Esophagus muscularis mucosa (tissue), 4 donors: ENCODE measurements around the gene ATXN10. TPM values are rescaled to one million over a fixed set of nuclear protein-coding genes. Genes with fewer than 3 reads are reported as not detected.
"Not testable (repeated sequence)": the region's sequence is repeated elsewhere in the genome, so short reads cannot be mapped to it uniquely, and the experiment has no call there.

Source experiments
- DNase-seq: peaks from one replicate; pipeline ENCODE4 v3.0.0-alpha.2; 2017; ENCODE audit errors: extremely low spot score
- H3K27ac ChIP-seq, 4 donors: fragments of 200-600 bp; sonication (generic); replicated peaks in 1 of 4; 1 replicate in 3 of 4; 2 replicates in 1 of 4; pipeline ENCODE4 v1.5.1; 2016 to 2019; ENCODE audit warnings: mild to moderate bottlenecking in 1 of 4
- H3K27me3 ChIP-seq, 4 donors: fragments of 200-600 bp; sonication (generic); one replicate each; pipeline versions ENCODE4 v1.5.1 to v1.6.0; 2016 to 2019
- H3K36me3 ChIP-seq, 4 donors: fragments of 200-600 bp; sonication (generic); one replicate each; pipeline ENCODE4 v1.5.1; 2016 to 2019
- H3K4me1 ChIP-seq, 4 donors: fragments of 200-600 bp; sonication (generic); one replicate each; pipeline ENCODE4 v1.5.1; 2016 to 2019
- H3K4me3 ChIP-seq, 4 donors: fragments of 200-600 bp; sonication (generic); 1 replicate in 2 of 4; 2 replicates in 2 of 4; pipeline ENCODE4 v1.5.1; 2016 to 2019; ENCODE audit warnings: mild to moderate bottlenecking in 4 of 4, moderate library complexity in 1 of 4
- H3K9me3 ChIP-seq, 4 donors: fragments of 200-600 bp; sonication (generic); 1 replicate in 3 of 4; 2 replicates in 1 of 4; pipeline ENCODE4 v1.5.1; 2016 to 2019
- EP300 ChIP-seq: sonication (generic); formaldehyde crosslinking; IDR thresholded peaks from one replicate; pipeline ENCODE4 v1.6.1; 2017; ENCODE audit warnings: antibody characterized with exemption
- POLR2A ChIP-seq: fragments of 450-650 bp; IDR thresholded peaks from one replicate; pipeline ENCODE4 v1.6.1; 2017; ENCODE audit warnings: antibody characterized with exemption, moderate library complexity, mild to moderate bottlenecking, low read depth
- POLR2AphosphoS5 ChIP-seq, 2 donors: sonication (generic); formaldehyde crosslinking; IDR thresholded peaks; one replicate each; pipeline ENCODE4 v1.6.1; 2017; ENCODE audit warnings: antibody characterized with exemption in 2 of 2
- WGBS: methylation state at CpG from one replicate; pipeline ENCODE4 v1.1.5; 2018; 5-methylcytosine and 5-hydroxymethylcytosine counted together
- intact Hi-C: fragments of 100-400 bp; cut with DNase I; formaldehyde crosslinking; loops from one replicate; pipeline ENCODE4 v1.15.1; 2023
- total RNA-seq, 4 donors: library from RNA; depleted of rRNA; stranded (reverse); fragments of >200 nt; gene quantifications; one replicate each; pipeline versions ENCODE4 v1.1.0 to v1.2.1, GENCODE V29; 2016
- TF ChIP-seq, protein P1 (sequence below), 3 experiments: fragments of 200-600 bp in 2 of 3; fragments of 450-650 bp in 1 of 3; sonication (generic) in 2 of 3; IDR thresholded peaks; one replicate each; pipeline ENCODE4 v1.5.1; 2017 to 2019; ENCODE audit warnings: antibody characterized with exemption in 3 of 3, mild to moderate bottlenecking in 2 of 3, moderate library complexity in 1 of 3

Gene ATXN10
- total RNA-seq, 4 donors from 2014 or later: 67.5 to 126 (median 91.2) TPM

- TF ChIP-seq POLR2AphosphoS5 (IDR thresholded peaks at IDR 0.05) (no peak), POLR2A (no peak), EP300 (no peak)
- TF ChIP-seq, protein P1, sequence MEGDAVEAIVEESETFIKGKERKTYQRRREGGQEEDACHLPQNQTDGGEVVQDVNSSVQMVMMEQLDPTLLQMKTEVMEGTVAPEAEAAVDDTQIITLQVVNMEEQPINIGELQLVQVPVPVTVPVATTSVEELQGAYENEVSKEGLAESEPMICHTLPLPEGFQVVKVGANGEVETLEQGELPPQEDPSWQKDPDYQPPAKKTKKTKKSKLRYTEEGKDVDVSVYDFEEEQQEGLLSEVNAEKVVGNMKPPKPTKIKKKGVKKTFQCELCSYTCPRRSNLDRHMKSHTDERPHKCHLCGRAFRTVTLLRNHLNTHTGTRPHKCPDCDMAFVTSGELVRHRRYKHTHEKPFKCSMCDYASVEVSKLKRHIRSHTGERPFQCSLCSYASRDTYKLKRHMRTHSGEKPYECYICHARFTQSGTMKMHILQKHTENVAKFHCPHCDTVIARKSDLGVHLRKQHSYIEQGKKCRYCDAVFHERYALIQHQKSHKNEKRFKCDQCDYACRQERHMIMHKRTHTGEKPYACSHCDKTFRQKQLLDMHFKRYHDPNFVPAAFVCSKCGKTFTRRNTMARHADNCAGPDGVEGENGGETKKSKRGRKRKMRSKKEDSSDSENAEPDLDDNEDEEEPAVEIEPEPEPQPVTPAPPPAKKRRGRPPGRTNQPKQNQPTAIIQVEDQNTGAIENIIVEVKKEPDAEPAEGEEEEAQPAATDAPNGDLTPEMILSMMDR (IDR thresholded peaks at IDR 0.05): no peak
- 50% methylated on average over 5 of the region's 5 CpGs for WGBS
- H3K27ac ChIP-seq: no peak overlapping the region
- H3K4me1 ChIP-seq: peaks cover 19 to 81% (median 75%) of the 10 kb centered on the region in 4 donors
- no peak for DNase-seq
- H3K4me3 ChIP-seq: no peak overlapping the region
- intact Hi-C loops: no loop called here
- no peaks in the 10 kb centered on the region for H3K27me3 ChIP-seq
- H3K9me3 ChIP-seq: no peaks in the 10 kb centered on the region
- no peaks in the 10 kb centered on the region for H3K36me3 ChIP-seq
Measured at GRCh38 chr22:45680932-45681700, 9.5 kb downstream of the ATXN10 start.

DNA sequence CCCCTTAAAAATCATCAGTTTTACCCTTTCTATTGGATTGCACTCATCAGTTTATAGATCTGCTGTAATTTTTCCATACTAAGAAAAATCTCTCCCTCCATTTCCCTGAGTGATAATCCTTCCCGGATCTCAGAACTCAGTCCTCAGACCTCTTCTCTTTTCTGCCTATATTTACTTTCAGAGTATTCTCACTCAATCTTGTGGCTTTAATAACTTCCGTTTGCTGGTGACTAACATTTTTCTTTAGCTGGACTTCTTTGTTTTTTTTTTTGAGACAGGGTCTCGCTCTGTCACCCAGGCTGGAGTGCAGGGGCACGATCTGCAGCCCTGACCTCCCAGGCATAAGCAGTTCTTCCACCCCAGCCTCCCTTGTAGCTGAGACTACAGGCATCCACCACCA is 10.4 kb downstream of the ATXN10 start:
- Histone ChIP-seq H3K27me3 (no peaks in the 10 kb centered on the region), H3K9me3 (no peaks in the 10 kb centered on the region), H3K4me3 (no peak overlapping the region), H3K36me3 (no peaks in the 10 kb centered on the region), H3K4me1 (peaks cover 29 to 88% (median 75%) of the 10 kb centered on the region in 4 donors), H3K27ac (no peak overlapping the region)
- TF ChIP-seq POLR2AphosphoS5 (IDR thresholded peaks at IDR 0.05) (no peak), POLR2A (no peak), EP300 (no peak)
- TF ChIP-seq, protein P1 (IDR thresholded peaks at IDR 0.05): no peak
- intact Hi-C loops: no loop called here
- WGBS: 72% methylated on average over 4 of the region's 4 CpGs
- no peak for DNase-seq

- H3K27ac ChIP-seq, H3K27me3 ChIP-seq, H3K4me3 ChIP-seq, H3K9me3 ChIP-seq, H3K36me3 ChIP-seq, DNase-seq, intact Hi-C loops: not testable (repeated sequence)
- 95% methylated on average over 5 of the region's 5 CpGs for WGBS
- H3K4me1 ChIP-seq: peaks cover 35 to 88% (median 77%) of the 10 kb centered on the region in 4 donors
Measured at GRCh38 chr22:45682773-45683172, 11.1 kb downstream of the ATXN10 start.

DNA sequence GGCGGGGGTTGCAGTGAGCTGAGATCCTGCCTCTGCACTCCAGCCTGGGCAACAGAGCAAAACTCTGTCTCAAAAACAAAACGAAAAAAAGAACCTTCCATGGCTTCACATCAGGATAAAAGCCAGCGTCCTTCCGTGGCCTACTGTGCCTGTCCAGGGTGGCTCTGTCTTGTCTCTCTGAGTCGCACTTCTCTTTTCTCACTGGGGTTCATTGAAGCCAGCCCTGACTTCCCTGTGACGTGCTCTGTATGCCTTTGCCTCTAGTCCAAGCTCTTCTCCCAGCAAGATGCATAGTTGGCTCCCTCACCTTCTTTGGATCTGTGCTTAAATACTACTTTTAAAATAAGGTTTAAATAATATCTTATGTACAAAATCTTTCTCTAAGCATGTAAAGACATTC is 11.6 kb downstream of the ATXN10 start:
- peaks cover 38 to 88% (median 80%) of the 10 kb centered on the region in 4 donors for H3K4me1 ChIP-seq
- H3K36me3 ChIP-seq: no peaks in the 10 kb centered on the region
- intact Hi-C loops: no loop called here
- H3K4me3 ChIP-seq: no peak overlapping the region
- no peaks in the 10 kb centered on the region for H3K9me3 ChIP-seq
- H3K27ac ChIP-seq: no peak overlapping the region
- DNase-seq: no peak
- no peak for TF ChIP-seq EP300
- no peaks in the 10 kb centered on the region for H3K27me3 ChIP-seq
- WGBS: 56% methylated on average over 6 of the region's 6 CpGs

DNA sequence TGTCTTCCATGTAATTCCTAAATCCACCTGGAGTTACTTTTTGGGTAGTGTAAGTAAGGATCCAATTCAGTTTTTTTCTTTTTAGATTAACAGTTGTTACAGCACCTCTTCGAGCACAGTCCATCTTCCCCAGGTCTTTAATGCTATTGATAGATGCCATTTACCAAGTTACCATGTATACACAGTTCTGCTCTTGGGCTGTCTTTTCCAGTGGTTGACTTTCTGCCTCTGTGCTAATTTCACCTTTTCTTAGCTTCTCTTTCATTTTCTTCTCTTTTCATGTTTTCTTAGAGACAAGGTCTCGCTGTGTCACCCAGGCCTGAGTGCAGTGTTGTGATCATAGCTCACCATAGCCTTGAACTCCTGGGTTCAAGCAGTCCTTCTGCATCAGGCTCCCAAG is 12.0 kb downstream of the ATXN10 start:
- Histone ChIP-seq H3K4me3 (no peak overlapping the region), H3K4me1 (peaks cover 42 to 88% (median 84%) of the 10 kb centered on the region in 4 donors), H3K9me3 (no peaks in the 10 kb centered on the region), H3K36me3 (no peaks in the 10 kb centered on the region), H3K27ac (no peak overlapping the region), H3K27me3 (no peaks in the 10 kb centered on the region)
- DNase-seq: no peak
- intact Hi-C loops: no loop called here
- WGBS: 93% methylated on average over 2 of the region's 2 CpGs
- TF ChIP-seq EP300 (no peak), POLR2AphosphoS5 (IDR thresholded peaks at IDR 0.05) (no peak)

DNA sequence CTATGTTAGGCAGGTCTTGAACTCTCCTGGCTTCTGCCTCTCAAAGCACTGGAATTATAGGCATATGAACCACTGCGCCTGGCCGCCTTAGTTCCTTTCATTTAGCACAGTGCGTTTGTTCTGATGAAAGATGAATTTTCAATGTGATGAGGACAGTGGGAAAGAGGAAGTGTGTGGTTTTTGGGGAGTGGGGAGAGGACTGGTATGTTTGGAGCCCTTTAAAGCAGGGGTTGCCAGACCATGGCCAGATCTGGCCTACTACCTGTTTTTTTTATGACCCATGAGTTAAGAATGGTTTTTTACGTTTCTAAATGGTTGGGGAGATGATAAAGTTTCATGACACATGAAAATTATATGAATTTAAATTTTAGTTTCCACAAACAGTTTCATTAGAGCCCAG is 12.5 kb downstream of the ATXN10 start:
- WGBS: 74% methylated on average over 4 of the region's 4 CpGs
- DNase-seq: no peak
- H3K36me3 ChIP-seq: no peaks in the 10 kb centered on the region
- no peaks in the 10 kb centered on the region for H3K9me3 ChIP-seq
- H3K27me3 ChIP-seq: no peaks in the 10 kb centered on the region
- TF ChIP-seq POLR2AphosphoS5 (IDR thresholded peaks at IDR 0.05) (no peak), POLR2A (no peak), EP300 (no peak)
- TF ChIP-seq, protein P1 (IDR thresholded peaks at IDR 0.05): no peak
- H3K27ac ChIP-seq: no peak overlapping the region
- H3K4me3 ChIP-seq: no peak overlapping the region
- H3K4me1 ChIP-seq: peaks cover 46 to 93% (median 89%) of the 10 kb centered on the region in 4 donors
- intact Hi-C loops: no loop called here
